Activated T-cell treated with anti-CD3 and anti-CD28 coated beads for 48 hours (primary cell): ENCODE data around the gene PPIL6.

Source experiments
- DNase-seq: peaks from one replicate; pipeline ENCODE4 v3.0.0-alpha.2; 2020; ENCODE audit warnings: low read depth

Gene PPIL6

DNA sequence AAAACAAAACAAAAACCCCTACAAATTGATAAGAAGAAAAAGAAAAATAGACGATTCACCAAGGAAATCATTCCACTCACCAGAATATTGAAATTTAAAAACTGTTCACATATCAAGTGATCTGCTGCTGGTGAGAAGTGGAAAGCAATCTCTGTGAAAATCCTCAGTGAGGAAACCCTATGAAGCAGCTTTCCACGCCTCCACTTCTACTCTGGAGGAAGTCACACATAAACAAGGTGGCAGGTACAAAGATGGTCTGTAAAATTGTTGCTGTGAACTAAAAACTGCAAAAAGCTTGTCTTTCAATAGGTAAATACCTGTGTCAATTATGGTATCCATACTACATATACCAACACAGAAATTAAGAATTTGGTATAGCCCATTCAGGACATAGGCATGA lies 76.7 kb downstream of the PPIL6 start:
- no peak for DNase-seq

DNA sequence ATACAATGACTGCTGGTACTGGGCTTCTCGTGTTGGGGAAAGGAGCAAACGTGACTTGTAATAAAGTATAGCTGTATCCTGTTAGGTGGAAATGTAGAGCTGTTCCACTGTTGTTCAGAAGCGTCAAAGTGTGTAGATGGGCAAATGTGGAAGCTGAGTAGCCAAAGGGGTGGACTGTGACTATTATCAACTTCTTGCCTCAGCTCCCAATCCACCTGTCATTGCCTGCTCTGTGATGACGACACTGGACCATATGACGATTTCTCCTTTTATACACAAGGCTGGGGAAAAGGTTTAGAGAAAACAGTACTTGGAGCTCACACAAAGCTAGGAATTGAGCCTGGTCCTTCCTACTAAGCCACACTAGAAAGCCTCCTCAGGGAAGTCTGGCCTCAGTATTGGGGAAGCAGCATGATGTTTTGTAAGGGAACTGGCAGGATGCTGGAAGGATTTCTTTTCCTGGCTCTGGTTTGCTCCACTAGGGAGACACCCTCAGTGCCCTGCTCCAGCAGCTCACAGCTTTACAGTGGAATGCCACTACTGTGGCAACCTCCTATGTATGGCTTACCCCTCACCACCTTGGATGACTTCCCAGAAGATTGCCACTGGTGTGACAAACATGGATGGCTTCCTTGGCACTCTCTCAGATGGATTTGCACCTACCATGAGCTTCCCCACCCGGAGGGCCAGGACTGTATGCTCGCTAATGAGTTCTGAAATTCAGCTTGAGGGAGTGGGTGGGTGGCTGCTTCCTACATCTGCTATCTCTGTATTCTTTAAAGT lies 78.1 kb downstream of the PPIL6 start:
- no peak for DNase-seq

DNA sequence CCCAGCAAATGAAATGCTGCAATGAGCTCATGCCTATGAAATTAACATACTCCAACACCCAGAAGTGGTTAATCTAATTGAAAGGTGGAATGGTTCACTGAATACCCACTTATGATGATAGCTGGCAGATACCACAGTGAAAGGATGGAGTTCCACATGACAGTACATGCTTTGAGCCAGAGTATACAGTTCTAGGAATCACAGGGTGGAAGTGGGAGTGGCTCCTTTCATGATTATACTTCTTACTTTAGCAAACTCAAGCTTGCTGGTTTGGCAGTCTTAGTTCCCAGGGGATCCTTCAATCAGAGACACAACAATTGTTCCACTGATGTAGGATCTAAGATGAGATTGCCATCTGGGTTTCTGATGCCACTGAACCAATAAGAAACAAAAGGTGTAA lies 79.6 kb downstream of the PPIL6 start:
- no peak for DNase-seq

DNA sequence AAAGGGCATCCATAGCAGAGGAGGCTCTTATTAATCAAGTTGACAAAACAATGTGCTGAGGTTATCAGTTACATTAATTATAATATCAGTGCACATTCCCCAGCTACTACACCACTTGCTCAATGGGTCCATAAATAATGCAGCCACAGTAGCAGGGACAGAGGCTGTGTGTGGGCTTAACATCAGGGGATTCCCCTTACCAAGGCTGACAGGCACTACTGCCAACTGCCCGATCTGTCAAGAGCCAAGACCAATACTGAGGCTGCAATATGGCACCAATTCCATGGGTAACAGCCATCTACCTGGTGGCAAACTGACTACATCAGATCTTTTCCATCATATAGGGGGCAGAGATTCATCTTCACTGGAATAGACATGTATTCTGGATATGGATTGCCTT lies 80.1 kb downstream of the PPIL6 start:
- no peak for DNase-seq

DNA sequence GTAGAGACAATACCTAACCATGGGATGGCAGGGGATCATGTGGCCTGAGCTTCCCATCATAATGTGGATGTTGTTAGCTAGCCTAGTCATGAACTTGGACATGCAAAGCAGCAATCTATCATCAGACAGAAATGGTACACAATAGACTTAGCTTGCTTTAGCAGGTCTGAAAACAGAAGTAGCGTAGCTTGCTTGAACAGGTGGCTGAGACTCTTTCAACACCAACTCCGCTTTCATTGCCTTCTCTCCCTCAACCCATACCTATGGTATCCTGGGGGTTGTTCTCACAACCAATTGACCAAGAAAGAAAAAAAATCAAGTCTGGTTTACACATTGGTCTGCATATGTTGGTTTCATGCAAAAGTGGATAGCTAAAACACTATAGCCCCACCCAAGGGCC lies 81.2 kb downstream of the PPIL6 start:
- DNase-seq = no peak

DNA sequence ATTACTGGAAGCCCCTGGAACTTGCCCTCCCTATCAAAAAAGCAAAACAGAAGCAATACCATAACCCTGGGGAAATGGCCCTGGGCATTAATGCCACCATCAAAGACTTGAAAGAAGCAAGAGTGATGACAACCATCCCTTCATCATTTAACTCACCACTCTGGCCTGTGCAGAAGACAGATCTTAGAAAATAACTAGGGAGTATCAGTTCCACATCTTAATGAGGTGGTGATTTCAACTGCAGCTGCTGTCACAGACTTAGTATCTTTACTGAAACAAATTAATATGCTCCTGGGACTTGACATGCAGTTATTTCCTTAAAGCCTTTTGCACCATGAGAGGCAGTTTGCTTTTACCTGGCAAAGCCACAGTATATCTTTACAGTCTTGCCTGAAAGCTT lies 82.2 kb downstream of the PPIL6 start:
- DNase-seq = no peak

DNA sequence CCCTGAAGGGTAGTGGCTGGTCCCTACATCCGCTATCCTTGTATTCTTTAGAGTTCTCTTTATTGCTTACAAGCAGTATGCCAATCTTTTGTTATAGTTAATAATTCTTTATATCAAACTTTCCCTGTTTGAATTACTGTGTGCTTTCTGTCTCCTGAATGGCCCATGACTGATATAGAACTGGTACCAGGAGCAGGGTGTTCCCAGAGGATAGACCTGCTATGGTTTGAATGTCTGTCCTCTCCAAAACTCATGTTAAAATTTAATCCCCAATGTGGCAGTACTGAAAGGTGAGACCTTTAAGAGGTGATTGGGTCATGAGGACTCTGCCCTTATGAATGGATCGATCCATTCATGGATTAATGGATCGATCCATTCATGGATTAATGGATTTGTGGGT lies 84.2 kb downstream of the PPIL6 start:
- DNase-seq = no peak

DNA sequence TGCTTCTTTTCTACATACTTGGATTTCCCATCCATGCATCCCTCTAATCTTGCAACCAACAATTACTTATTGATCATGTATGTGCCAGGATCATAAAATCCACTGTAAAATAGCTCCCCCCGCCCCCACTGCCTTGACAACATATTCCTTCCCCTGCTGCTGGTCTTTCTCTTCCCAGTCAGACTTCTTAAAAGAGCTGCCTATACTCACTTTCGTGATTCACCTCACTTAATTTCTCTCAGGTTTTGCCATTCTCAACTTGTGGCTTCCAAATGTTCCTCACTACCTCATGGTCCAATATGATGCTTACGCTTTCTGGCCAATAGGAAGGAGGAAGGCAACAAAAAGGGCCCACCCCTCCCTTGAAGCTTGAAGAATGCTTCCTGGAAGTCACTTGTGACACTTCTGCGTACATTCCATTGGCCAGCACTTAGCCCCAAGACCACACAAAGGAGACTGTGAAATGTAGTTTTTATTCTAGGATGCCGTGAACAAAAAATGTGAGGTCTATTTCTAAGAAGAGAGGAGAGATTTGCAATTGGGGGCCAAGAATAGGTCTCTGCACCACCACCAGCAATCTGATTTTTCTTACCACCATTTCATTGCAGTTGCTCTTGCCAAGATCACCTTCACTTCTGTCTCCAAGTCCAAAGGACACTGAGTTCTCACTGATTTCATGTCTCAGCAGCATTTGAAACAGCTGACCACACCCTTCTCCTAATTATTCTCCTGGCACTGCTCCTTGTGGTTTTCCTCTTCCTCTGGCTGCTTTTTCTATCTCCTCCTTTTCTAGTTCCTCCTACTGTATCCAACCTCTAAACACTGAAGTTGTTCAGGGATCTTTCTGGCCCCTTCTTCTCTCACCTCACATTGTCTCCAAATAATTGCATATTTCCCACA lies 88.9 kb downstream of the PPIL6 start:
- no peak for DNase-seq

DNA sequence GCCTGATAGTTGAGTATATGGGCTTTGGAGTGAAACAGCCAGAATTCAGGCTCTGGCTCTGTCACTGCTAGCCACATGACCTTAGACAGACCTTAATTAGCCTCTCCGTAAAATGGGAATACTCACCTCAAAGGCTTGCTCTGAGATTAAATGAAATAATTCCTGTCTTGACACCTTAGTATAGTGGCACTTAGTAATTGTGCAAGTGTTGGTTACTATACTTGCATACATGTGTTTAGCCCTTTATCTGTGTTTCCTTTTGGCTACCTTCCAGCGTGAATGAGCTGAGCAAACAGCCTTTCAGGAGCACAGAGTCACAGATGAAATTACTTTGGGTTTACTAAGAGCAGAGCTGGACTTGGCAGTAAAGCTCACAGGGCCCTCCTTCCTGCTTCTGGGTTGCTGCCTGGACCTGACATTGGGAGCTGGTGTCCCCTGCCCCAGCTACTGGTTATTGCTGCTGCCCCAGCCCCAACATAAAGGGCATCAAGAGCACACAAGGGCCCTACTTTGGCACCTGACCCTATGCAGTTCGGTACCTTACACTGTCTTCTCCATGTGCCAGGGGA lies 90.9 kb downstream of the PPIL6 start:
- no peak for DNase-seq

DNA sequence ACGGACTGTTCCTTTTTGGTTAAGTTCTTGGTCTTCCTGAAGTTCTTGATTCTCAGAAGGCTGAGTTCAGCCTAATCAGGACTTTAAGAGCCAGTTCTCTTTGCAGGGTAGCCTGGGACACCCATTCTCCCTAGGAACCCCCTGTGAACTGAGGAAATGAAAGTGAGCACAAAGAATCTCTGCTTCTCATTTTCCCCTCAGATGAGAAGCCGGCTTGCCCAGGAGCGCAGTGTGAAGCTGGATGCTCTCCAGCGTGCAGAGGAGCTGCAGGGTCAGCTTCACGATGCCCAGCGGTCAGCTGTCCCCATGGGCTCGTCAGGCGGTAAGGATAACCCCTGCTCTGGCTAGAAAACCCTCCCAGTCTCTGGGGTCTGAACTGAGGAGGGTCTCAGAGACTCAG lies 92.2 kb downstream of the PPIL6 start:
- DNase-seq = no peak

DNA sequence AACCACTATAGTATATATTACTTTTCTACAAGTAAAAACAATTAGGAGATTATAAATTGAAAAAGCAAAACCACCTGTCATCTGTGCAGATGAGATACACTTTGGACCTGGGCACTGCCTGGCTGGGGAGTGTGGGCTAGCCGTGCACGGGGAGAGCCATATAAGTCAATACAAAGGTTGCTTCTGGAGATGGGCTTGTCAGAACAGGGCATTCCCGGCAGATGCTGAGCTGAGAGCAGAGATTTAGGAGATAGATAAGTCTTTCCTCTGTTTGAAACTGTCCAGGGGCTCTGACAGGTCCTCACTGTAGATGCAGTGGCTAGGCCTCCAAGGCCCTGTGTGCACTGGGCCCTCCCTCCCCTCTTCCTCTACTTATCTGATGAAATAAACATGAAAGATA lies 92.6 kb downstream of the PPIL6 start:
- no peak for DNase-seq

DNA sequence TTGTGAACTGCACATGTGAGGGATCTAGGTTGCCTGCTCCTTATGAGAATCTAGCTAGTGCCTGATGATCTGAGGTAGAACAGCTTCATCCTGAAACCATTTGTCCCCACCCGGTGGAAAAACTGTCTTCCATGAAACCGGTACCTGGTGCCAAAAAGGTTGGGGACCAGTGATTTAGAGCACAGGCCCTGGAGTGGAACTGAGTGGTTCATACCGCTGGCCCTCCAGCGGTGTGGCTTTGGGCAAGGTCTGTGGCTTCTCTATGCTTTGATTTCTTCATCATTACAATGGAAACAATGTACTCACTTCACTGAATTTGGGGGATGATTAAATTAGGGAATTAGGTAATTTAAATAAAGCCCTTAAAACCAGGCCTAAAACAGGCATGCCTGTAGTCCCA lies 94.4 kb downstream of the PPIL6 start:
- DNase-seq = no peak

DNA sequence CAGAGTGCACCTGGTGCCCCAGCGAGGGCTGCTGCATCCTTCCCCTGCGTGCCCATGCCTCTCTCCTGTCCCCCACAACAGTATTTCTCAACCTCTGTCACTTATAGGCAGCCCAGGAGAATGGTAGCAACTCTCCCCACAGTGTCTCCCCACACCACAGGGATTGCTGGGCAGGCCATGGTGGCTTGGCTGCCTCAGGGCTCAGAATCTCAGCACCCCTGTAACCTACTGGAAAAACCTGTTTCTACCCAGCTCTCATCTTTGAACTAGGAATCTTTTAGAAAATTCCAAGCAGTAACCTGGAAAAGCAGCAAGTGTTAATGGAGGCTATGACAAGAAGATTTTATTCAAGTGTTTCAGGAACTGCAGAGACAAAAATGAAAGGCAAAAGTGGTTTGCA lies 96.2 kb downstream of the PPIL6 start:
- no peak for DNase-seq

DNA sequence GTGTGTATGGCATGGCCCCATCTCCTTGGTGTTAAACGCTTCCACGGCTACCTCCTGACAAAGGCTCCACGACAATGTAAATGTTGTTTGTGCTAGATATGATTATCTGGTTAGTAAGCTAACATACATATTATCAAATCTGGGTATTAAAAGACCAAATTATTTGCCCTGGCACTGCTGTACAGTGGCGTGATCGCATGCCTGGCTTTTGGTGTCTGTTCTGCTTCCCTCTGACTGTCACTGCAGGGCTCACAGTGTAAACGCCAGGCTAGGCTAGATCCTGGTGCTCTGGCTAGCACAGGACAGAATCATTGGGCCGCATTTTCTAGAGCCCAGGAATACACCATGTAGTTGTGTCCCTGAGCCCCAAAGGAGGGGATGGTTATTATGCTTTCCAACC lies 96.9 kb downstream of the PPIL6 start:
- no peak for DNase-seq

DNA sequence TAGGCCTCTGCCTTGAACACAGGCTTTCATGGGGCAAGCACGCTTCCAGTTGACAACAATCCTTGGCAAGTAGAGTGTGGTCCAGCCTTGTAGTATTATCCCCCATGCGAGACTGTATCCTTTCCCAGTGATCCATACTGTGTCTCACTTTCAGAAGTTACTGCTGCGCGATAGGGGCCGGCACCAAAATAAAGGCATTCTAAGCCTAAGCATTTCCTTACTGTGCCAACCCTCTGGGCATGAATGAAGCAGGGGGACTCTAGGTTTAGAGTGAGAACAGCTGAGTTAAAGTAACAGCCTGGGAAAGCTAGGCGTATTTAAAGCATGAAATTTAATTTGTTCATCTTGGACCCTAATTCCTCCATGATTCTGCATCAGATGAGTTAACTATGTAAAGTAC lies 97.5 kb downstream of the PPIL6 start:
- no peak for DNase-seq

DNA sequence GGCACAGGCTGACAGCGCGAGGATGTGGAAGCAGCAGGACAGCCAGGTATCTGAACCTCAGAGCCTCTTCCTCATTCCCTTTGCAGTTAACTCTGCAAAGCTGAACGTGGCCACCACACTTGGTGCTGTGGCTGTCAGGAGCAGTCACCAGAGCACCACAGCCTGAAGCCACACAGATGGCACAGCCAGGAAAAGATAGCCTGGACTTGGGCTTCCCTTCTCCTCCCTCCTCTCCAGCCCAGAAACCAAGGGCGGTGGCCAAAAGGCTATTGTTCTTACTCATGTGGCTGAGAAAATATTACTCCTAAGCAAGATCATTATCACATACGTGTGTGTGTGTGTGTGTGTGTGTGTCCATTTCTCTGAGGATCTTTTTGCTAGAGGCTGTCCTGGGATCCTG lies 97.9 kb downstream of the PPIL6 start:
- no peak for DNase-seq

DNA sequence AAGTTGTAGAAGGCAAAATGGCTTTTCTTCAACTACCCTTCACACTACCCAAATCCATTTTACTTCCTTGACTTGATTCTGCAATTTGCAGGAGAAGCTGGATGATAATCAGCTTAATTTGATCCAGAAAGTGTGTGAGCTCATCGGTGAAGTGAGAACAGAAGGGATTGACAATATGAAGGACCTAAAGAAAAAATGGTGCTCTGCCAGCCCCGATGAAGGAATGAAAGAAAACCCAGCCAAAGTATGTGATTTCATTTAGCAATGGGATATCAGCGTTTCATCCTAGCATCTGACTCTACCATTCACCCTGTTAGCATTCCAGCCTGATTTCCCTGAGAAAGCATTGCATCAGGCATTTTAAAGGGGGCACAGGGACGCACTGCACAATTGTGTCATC lies 99.6 kb downstream of the PPIL6 start:
- DNase-seq = no peak
